Stimulated activated CD4-positive, alpha-beta T cell treated with anti-CD3 and anti-CD28 coated beads, TNF-alpha, amount 100 ng/mL, for 4 hours (primary cell): ENCODE data around the gene TMEM109.
"Not testable (repeated sequence)": the region's sequence is repeated elsewhere in the genome, so short reads cannot be mapped to it uniquely, and the experiment has no call there.

ENCODE experiments used
- DNase-seq, 3 experiments: peaks; one replicate each; pipeline ENCODE4 v3.0.0-alpha.2; 2020; ENCODE audit warnings: low read depth in 3 of 3

Gene TMEM109

DNA sequence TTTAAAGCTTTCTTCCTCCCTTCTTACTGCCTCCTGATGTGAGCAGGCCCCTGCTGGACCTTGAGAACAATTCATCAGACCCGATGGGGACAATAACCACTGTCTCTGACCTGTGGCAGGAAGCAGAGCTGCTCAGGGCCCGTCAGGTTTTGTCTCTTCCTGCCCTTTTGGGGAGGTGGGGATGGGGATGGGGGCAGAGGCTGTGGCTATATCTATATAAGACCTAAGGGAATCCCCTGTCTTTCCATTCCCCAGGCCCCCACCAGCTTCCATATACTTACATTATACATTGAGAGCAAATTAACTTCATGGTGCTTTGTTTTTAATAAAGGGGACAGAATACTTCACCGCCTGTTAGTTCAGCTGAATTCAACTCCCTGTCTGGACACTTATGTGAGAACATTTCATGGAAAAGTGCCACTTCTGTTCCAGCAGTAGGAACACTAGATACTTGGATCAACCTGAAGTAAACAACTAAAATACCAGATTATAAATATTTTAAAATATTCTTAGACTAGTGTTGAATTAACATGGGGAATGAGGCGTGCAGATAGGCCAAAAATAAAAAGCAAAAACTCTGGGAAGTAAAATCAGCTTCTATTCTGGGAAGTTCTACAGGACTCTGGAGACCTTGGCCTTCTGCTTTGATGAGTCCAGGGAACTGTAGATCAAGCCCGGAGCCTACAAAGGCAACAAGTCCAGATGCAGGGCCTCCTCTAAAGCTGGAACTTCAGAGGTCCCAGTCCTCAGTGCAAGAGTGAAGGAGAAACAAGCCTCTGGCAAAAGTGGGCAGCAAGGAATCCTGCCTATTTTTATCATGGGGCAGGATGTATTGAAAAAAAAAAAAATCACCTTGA is 35.5 kb upstream of the TMEM109 start:
- DNase-seq = no peak

DNA sequence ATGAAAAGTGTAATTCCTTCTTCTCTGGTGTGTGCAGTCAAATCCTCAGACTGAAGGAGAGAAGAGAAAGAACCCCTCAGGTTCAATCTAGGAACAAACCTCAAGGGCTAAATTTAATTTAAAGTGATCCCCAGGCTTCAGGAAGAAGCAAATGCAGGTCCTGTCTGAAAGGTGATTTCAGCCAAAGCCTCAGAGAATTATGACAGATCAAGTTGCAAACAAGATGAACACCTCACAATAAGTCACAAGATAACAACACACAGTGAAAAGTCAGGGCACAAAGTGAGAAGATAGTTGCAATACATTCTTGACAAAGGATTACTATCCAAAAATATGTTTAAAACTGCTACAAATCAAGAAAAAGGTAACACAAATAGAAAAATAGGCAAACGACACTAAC is 34.9 kb upstream of the TMEM109 start:
- DNase-seq = no peak

DNA sequence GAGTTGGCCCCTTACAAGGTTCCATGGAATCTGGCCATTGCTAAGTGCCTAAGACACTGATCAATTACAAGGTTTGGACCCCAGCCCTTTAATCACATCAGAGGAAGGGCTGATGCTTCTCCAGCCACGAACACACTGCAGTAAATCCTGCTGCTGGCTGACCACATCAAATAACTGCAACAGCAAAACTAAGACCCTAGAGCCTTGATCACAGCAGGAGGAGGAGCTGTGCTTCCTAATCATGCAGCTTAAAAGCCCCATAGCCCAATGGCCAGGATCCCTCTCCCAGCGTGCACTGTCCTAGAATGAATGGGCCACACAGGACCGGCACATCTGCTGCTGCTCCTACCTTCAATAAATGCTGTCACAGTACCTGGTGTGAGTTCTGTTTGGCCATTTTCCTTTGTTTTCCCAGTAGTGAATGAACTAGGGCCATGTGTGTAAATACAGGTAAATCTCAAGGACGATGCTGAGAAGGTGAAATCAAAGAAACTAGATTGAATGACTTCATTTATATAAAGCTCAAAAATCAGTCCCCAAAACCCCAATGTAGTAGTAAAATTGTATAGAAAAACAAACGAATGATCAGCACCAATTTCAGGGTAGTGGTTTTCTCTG is 33.9 kb upstream of the TMEM109 start:
- no peak for DNase-seq

DNA sequence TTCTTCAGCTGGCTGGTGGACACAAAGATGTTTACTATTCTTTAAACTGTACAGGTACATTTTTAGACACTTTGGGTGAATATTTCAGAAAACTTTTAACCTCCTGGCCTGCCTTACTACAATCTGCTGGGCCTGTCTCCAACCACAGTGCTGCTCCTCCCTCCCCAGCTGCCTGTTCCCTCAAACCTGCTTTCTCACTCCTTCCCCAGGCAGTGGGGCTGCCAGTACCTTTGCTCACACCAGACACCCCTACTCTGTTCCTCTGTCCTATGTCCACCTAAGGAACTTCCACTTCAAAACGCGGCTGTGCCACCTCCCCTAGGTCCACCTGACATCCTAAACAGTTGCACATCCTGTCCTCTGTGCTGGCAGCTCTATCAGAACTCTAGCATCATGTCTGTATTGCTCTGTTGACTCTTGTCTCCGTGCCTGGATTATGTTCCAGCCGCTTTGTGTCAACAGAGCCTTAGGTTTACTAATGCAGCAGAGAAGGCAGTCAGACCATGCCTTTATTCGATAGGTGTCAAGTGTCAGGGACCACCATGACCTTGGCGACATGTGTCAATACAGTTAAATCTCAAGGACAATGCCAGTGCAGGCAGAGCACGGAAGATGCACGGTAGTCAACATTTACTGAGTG is 33.2 kb upstream of the TMEM109 start:
- no peak for DNase-seq

DNA sequence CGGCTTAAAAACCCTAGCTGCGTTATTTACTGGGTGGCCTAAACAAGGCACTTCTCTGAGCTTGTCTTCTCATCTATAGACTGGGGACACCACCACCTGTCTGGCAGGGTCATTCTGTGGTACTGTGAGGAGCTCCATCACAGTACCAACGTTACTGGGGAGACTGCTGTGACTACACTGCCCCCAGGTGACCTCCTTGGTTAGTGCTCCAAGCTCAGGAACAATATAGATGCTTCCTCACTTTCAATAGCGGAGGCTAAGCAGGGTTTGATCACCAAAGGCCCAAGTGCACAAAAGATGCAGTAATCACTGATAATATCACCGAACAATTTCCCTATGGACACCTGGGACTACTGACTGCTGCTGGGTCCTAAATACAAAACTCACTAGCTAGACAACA is 26.4 kb upstream of the TMEM109 start:
- no peak for DNase-seq

DNA sequence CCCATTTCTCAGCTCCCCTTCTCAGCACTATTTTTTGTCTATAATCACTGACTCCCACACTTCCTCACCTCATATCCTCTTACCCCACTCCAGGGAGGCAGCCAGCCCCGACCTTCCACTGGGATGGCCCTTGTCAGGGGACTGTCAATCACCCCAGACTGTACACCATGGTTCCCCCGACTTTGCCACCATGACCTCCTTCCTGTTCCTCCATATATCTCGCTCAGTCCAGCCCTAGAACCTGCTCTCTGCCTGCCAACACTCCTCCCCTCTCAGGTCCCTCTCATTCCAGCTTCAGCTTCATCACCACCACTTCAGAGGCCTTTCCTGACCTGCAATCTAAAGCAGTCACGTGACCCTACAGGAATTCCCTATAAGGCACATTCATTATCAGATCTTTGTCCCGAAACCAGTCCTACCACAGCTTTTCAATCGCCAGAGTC is 24.1 kb upstream of the TMEM109 start:
- no peak for DNase-seq

DNA sequence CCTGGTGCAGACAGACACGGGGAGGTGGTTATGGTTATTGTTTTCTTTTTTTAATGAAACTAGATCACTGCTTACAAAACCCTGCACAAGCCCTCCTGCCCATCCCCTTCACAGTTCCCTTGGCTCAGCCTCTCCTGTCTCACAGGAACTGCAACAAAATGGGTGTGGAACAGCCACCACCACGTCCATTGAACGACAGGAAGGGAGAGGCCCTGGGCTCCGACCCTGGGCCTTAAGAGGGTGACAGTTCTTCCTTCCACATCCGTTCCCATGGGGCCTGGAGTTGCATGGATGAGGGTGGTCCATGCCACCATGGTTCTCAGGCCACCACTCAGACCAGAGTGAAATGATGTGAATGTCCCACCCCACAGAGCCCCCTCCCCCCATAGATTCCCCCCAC is 23.3 kb upstream of the TMEM109 start:
- no peak for DNase-seq

DNA sequence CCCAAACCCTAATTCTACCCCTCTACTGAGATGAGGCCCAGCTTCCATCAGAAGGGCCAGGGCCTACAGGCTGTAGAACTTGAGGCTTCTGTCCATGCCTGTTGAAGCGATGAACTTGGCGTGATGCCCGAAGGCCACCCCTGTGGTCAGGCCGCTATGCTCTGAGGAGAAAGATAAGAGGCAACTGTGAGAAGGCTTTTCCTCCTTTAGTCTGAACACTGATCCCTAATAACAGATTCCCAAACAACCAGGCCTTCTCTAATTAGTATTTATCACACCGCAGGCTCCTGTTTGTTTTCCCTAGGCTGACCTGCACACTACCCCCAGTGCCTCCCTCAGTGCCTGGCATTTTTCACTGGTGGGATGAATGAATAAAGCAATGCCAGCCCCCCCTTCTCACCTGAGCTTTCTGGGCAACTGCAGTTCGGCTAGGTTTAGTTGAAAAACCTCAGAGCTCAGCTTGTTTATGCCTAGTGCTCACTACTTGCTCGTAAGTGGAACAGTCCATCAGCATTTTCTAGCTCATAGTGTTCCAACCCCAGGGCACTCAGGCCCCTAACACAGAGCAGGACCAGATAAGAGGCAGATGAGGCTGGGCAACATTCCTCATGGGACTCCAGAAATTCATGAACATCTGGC is 22.7 kb upstream of the TMEM109 start:
- DNase-seq = no peak

DNA sequence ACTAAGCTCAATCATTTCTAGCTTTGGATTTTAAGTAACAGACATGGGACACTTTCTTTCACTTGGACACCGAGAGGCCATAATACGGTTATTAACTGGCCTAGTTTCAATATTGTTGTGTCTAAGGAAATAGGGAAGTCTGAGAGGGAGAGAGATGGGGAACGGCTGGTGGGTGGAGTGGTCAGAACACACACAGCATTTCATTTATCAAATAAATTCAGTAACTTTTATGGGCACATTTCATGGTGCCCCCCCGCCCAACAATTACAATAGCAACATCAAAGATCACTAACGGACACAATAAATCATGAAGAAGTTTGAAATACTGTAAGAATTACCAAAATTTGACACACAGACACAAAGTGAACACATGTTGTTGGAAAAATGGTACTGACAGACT is 18.3 kb upstream of the TMEM109 start:
- DNase-seq = no peak

DNA sequence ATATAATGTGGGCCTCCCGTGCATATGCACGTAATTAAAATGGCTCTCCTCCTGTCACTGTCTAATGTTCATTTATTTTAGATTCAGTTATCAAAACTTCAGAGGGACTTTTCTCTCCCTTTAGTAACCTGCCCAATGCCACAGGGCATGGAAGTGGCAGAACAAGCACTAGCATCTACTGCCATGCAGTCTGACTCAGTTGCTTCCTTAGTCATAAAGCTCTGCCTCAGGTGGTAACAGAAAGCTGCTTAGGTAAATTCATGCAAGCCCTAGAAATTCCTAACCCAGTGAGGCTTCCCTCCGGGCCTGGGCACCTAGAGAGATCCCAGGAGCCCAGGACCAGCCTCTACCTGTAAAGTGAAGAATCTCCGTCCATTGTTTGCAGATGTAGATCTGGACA is 16.5 kb upstream of the TMEM109 start:
- DNase-seq = no peak

DNA sequence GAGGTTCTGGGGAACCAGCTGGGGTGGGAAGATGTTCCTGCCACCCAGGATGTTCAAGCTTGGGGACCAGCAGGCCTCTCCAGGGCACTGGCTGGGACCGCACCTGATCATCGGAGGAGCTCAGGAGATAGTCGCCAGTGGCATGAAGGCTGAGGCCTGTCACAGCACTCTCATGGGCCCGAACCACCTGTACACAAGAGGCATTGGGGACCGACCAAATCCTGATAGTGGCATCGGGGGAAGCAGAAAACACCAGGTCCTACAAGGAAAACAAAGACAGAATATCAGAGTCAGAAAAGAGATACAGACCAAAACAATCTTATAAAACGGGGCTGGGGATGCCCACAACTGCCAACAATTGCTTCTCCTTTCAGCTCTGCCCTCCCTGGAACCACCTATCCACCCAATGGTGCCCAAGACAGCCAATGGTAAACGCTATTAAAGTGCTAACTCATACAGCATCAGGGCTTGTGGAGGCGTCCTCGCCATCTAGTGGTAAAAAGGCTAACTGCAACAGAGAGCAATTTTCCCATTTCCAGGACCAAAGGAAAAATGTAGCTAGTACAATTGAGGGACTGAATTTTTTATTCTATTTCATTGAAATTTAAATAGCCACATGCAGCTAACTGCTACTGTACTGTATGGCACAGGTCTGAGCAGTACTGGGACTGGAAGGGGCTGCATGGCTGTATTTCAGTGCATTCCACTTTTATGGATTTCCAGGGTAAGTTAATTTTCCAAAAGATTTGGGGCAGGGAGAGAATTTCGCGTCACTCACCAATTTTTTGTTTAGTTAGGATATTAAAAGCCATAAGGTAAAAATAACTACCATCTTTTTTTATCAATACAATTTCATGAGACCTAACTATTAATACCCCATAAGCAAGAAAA is 14.7 kb upstream of the TMEM109 start:
- DNase-seq = no peak

DNA sequence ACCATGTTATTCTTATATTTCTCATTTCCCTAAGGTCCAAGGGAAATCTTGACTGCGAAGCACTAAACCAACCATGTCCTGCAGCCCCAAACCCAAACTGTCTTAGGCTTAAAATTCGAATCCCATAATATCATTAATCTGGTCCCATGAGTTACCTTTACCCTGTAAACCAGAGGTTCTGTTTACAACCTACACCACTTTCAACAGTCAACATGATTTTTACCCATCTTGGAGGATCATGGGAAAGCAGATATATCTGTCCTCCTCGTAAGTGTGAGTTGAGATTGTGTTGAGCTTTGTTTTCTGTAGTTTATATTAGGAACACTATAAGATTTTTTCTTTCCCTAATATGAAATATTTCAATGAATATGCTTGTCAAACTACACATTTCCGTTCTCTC is 14.0 kb upstream of the TMEM109 start:
- DNase-seq = no peak

DNA sequence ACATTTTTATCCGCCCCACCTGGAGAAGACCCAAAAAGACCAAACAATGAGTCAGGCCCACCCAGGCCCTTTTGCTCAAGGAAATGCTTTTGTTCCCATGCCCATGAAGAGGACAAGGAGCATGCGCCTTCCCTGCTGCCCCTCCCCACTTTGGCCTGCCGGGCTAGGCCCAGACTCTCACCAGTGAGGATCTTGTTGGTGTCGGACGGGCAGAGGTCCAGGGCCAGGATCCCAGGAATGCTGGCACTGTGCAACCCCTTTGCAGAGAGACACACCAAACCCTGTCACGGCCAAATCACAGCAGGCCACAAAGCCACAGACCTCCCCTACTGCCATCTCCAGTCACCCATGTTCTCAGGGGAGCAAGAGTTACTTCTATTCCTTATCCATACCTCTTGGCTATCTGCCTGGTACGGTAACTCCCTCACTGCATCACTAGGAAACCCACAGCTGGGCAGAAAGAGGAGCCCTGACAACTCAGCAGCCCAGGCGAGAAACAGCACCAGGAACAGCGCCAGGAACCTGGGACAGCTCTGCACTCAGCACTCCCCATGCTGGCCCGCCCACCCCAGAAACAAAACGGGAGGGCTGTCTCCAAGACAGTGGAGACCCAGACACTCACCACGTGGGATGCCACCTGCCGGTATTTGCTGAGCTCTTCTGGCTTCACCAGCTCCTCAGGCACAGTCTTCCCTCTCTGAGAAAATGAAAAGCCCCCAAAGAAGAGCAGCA is 13.1 kb upstream of the TMEM109 start:
- DNase-seq = no peak

DNA sequence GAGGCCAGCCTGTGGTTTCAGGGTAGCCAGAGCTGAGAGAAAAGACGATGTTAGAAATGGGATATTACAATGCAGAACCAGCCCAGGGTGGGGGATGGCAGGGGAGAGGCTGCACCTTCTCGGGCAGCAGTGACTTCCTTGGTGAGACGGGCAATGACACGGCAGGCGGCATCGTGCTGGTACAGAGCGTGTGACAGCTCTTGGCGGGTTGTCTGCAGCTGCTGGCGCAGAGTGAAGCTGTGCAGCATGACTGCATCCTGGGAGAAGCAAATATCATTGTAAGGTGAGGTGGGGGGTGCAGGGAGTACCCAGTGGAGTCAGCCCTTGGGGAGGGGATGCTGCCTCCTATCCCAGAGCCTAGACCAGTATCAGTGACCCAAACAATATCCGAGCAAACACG is 11.3 kb upstream of the TMEM109 start:
- no peak for DNase-seq

DNA sequence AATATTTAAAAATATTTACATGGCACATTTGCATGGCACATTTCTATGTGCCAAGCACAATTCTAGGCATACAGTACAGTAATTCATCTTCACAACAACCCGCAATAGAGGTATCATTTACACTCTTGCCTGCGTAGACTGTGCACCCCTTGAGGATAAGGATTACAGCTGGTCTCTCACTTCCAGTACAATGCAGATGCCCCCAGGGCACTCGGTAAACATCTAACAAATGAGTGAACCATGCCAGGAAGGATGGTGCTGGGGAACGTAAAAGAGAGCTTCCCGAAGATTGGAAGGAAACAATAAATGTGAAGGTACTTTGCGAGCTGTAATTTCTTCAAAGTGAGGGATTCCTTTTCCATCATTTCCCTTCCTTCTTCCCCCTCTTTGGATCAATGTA is 8.9 kb upstream of the TMEM109 start:
- DNase-seq = no peak

DNA sequence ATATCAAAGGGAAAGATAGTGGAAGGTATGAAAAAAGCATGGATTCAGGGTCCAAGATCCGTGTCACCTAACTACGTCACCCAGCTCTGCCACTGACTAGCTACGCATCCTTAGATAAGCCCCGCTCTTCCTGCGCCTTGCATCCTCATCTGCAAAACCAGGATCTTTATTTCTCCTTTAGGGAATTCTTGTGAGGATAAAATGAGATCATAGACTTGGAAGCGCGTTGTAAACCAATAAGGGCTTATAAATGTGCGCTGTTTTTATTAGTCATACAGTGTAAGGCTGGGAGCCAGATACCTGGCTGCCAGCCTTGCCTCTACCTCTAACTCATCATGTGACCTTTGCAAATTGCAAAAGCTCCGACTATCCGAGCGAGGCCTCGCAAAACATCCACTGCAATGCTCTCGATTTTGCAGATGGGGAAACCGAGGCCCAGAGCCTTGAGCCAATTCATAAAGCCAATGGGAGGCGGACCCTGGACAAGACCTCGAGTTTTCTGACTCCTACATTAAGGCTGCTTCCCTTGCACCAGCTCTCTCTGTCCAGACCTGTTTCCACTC is 8.3 kb upstream of the TMEM109 start:
- DNase-seq = no peak

DNA sequence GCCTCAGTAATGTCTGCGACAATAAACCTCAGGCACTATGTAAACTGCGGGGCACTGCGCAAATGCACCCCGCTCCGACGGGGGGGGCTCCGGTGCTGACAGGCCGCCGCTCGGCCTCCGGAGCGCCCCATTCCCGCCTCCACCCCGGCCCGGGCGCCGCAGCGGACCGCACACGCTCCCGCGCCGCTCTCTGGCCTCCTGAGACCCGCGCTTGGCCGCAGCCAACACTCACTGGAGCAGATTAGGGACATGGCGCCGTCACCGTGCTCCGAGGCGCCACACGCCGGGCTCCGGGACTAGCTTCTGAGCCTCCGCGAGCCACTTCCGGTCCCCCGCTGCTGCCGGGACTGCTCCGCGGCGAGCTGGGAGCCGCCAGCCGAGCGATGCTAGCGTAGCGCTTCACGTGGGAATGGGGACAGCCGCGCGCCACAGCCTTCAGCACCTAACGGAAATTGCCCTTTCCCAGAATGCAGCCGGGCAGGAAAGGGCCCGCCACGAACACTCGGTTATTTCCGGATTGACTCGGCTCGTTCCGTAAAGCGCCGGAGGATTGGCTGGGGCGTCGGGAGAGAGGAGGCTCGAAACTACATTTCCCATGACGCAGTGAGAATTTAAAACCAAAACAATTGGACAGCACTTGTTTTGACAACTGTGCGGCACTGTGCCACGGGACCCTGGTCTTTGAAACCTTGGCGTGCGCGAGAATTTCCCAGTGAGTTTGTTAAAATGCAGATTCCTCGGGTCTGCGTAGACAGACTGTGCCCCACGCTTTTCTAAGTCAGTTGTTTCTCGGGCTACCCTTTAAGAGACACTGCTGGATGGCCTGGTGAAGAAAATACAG is 7.6 kb upstream of the TMEM109 start, which contains the start of gene PRPF19:
TSS of gene PRPF19 (minus strand) at position 454 of the 841 bp plus-strand sequence. CDS start at position 251, 203 bp downstream.
- peak; percentile 94 to 97 (median 94) for DNase-seq

DNA sequence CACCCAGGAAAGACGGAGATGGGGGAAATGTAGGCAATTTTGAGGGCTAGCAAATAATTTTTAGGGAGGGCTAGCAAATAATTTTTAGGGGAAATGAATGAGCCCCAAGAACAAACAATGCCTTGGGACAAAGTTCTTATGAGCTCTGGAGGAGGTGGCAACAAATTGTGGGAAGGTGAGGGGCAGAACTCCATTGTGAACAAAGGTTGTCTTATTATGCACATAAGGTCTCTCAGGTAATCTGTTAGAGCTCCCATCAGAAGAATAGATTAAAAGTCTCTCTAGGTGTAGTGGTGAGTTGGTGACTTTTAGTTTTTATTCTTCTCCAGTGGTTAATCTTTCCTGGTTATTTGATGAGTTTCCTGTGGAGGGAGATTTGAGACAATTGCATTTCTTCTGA is 5.2 kb upstream of the TMEM109 start:
- no peak for DNase-seq

DNA sequence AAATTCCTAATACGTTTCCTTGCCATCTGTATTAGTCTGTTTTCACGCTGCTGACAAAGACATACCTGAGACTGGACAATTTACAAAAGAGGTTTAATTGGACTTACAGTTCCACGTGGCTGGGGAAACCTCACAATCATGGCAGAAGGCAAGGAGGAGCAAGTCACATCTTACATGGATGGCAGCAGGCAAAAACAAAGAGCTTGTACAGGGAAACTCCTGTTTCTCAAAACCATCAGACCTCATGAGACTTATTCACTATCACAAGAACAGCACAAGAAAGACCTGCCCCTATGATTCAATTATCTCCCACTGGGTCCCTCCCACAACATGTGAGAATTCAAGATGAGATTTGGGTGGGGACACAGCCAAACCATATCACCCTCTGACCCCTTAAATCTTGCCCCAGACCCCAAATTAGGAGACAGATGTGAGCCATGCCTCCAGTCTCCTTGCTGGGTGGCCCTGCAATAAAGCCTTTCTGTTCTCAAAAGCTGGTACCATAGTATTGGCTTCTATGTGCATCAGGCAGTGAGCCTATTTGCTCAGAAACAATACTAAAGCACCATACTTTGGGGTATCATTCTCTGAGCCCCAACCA is 4.2 kb upstream of the TMEM109 start:
- DNase-seq = not testable (repeated sequence)
